Astrocyte of the spinal cord (primary cell): Measurements from ENCODE around the gene MXD3.
"Not testable (repeated sequence)": the region's sequence is repeated elsewhere in the genome, so short reads cannot be mapped to it uniquely, and the experiment has no call there.

Source experiments
- DNase-seq: peaks from one replicate; pipeline ENCODE4 v3.0.0; 2011; ENCODE audit warnings: low read depth, low spot score
- H3K4me3 ChIP-seq: 2 replicates; pipeline ENCODE4 v1.5.1; 2011; ENCODE audit warnings: low read depth, mild to moderate bottlenecking, low read length, moderate library complexity
- in situ Hi-C: cut with HindIII; loops from 2 replicates; pipeline ENCODE4 v1.10.0; 2017; ENCODE audit warnings: low sequenced_read_pairs
- TF ChIP-seq, protein P1 (sequence below): IDR thresholded peaks from 2 replicates; pipeline ENCODE4 v1.5.1; 2012; ENCODE audit warnings: low read depth, mild to moderate bottlenecking, low read length, inconsistent platforms

MXD3 gene

DNA sequence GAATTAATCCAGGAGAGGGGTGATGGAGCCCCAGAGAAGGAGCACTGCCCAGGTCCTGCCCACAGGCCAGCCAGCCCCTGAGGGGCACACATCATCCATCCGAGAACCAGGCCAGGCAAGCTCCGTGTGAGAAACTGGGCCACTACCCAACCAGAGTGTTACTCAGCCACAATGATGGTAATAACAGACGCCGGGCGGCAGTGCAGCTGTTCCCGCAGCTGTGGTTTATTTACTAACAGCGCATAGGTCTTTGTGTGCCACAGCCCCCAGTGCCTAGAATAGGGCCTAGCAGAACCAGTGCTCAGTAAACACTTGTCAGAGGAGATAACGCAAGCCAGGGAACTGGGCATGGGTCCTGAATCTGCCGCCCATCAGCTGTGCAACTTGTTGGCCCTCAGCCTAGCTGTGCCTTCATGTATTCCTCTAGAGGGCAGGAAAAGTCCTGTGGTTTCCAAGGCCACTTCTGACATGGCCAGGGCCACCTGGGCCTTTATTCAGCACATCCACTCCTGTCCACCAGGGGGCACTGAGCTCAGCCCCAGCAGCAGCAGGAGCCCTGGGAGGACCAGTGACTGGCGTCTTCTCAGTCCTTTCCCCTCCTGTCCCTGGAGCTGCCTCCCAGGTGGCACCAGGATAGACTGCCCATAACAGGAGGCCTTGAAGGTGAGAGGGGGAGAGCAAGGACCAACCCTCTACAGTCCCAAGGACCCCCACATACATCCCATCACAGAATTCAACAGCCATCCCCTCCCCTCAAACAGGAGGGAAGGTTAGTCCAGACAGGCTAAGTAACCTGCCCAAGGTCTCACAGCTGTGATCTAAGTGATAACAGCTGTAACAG, 2.1 kb downstream of the MXD3 start:
- no peak overlapping the region for H3K4me3 ChIP-seq
- in situ Hi-C loops: no loop called here
- TF ChIP-seq, protein P1, sequence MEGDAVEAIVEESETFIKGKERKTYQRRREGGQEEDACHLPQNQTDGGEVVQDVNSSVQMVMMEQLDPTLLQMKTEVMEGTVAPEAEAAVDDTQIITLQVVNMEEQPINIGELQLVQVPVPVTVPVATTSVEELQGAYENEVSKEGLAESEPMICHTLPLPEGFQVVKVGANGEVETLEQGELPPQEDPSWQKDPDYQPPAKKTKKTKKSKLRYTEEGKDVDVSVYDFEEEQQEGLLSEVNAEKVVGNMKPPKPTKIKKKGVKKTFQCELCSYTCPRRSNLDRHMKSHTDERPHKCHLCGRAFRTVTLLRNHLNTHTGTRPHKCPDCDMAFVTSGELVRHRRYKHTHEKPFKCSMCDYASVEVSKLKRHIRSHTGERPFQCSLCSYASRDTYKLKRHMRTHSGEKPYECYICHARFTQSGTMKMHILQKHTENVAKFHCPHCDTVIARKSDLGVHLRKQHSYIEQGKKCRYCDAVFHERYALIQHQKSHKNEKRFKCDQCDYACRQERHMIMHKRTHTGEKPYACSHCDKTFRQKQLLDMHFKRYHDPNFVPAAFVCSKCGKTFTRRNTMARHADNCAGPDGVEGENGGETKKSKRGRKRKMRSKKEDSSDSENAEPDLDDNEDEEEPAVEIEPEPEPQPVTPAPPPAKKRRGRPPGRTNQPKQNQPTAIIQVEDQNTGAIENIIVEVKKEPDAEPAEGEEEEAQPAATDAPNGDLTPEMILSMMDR: peak; percentile 97
- peak; percentile 67 for DNase-seq

DNA sequence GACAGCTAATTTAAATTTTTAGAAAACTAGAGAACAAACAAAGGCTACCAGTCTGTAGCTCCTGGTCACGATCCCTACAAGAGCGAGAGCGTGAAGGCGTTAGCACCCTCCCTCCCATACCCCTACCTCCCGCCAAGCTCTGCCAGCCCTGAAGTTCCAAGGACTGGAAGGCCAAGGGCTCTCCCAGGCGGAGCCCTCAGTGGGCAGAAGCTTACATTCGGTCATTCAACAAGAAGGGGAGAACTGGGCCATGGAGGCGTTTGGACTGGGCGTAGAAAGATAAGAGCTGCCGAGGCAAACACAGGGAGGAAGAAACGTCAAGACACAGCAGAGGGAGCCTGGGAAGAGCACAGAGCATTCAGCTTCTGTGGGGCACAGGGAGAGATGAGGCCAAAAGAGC, 3.0 kb downstream of the MXD3 start:
- no peak overlapping the region for H3K4me3 ChIP-seq
- in situ Hi-C loops: no loop called here
- DNase-seq: no peak
- TF ChIP-seq, protein P1: no peak

DNA sequence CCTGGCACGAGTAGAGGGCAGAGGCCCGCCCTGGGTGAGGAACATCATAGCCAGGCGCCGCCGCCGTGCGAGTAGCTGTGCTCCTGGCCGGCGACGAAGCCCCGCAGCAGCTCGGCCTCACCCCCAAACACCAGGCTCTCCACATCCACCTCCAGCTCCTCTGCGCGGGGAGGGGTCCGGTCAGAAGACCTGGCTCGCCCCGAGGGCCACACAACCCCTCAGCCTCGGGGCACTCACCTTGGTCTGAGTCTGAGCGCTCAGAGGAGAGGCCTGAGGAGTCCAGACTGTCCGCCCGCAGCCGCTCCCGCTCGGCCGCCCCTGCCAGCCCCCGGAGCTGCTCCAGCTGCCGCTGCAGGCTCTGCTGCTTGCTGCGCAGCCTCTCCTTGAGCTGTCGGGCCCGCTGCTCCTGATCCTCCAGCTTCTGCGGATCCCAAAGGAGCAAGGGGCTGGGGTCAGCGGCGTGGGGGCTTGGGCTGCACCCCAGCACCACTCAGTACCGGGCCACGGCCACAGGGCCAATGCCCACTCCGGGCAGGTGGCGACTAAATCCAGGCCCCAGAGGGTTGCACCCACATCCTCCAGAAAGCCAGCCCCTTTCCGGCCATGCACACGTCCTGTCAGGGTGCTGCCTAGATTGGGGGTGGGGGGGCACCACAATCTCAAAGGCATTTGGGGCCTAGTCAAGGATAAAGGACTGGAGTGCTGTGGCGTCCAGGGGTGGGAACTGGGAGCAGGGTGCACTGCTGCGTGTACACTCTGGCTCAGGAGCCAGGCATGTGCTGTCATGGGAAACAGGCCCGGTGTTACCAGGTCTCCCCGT, 3.9 kb downstream of the MXD3 start:
- in situ Hi-C loops: no loop called here
- TF ChIP-seq, protein P1: no peak
- H3K4me3 ChIP-seq: no peak overlapping the region
- DNase-seq: no peak

DNA sequence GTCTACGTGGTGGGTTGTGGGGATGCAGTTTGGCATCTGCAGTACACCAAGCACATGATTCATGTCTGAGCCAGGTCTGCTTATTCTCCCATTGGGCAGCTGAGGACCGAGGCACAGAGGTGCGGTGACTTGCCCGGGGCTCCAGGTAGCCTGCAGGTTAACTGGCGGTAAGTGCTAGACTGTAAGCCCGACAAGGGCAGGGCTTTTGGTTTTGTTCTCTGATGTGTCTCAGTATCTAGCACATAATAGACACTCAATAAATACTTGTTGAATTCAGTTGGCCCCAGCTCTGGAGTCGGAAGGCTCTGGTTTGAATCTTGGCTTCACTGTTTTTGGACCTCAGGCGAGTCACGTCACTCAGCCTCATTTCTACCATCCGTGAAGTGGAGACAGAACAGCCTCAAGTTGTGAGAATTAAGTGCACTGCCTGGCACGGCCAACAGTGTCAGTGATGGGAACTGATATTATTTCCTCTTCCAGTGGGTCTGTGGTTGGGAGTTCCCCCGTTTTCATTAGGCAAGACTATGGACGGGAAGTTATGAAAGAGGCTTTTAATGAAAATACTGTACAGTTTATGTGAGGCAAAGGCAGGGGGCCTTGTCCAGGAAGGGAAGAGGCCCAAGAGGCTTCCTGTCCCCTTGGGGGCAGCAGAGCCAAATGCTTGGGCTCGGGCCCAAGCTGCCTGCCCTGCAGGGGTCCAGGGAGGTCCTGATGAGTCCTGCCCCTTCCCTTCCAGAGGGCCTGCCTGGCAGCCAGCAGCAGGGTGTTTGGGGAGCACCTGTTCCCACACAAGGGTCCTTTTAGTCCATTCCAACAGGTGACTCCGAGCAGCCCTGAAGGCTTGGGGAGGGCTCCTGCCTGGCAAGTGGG, 4.8 kb downstream of the MXD3 start:
- TF ChIP-seq, protein P1: no peak
- no peak overlapping the region for H3K4me3 ChIP-seq

DNA sequence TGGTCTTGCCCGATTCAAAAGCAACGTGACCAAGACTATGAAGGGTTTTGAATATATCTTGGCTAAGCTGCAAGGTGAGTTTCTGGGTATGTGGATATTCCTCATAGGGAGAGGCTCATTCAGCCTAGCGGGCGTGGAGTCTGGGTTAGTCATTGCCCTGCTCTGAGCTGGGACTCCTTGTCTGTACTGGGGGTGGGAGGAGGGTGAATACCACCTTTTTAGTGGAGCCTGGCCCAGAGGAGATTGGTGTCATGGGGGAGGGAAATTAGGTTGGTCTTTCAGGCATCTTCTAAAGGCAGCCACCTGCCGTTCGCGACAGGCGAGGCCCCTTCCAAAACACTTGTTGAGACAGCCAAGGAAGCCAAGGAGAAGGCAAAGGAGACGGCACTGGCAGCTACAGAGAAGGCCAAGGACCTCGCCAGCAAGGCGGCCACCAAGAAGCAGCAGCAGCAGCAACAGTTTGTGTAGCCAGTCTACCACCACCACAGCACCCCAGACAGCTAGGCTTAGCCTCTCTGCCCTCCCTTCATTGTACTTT, 5.5 kb downstream of the MXD3 start:
- DNase-seq, in situ Hi-C loops, H3K4me3 ChIP-seq: not testable (repeated sequence)

More for the DNA sequence above, 4.8 kb downstream of the MXD3 start:
- in situ Hi-C loops: no loop called here
- DNase-seq: no peak

DNA sequence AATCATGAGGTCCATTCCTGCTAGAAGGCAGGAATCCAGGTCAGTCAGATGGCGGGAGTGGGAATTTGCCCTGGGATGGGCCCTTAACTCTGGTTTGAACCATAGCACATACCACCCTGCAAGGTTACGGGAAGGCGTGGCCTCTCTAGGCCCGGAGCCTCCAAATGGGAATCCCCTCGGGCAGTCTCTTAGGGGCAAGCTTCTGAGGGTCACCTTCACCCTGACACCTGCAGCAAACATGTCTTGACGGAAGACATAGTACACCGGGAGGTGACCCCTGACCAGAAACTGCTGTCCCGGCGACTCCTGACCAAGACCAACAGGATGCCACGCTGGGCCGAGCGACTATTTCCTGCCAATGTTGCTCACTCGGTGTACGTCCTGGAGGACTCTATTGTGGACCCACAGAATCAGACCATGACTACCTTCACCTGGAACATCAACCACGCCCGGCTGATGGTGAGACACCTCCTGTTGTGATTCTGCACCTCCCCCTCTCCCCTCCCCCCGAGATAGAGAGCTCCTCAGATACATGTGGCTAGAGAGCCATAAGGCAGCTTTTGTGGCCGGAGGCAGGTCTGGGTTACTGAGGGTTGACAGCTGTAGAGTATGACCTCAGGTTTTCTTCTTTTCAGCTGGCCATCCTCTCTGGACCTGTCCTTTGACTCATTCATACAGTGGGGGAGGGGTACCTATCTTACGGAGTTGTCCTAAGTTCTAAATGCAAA, 7.1 kb downstream of the MXD3 start:
- no peak for DNase-seq
- in situ Hi-C loops: no loop called here
- TF ChIP-seq, protein P1: no peak
- H3K4me3 ChIP-seq: peak overlapping the region; percentile 88
